ENCODE data around the gene SNRNP48.

SNRNP48 gene

GRCh38 chr6:7647504-7647903 lies 57.5 kb downstream of the SNRNP48 start:
- DNase-seq, result no peak

GRCh38 chr6:7649037-7649810 lies 59.2 kb downstream of the SNRNP48 start:
- DNase-seq, result no peak

GRCh38 chr6:7650878-7651277 lies 60.9 kb downstream of the SNRNP48 start:
- DNase-seq, result no peak

GRCh38 chr6:7652957-7653356 lies 63.0 kb downstream of the SNRNP48 start:
- DNase-seq, result no peak

- DNase-seq, result no peak
Measured at GRCh38 chr6:7656355-7656754, 66.4 kb downstream of the SNRNP48 start.

GRCh38 chr6:7658543-7658942 lies 68.5 kb downstream of the SNRNP48 start:
- DNase-seq, result no peak

- DNase-seq, result no peak
Measured at GRCh38 chr6:7661364-7661763, 71.4 kb downstream of the SNRNP48 start.
